HG02678 (cell line): ENCODE results near the gene EML6.
"Not testable (repeated sequence)": the region's sequence is repeated elsewhere in the genome, so short reads cannot be mapped to it uniquely, and the experiment has no call there.

Experiments used
- ATAC-seq: cut with Tn5 transposase; IDR thresholded peaks from one replicate; pipeline ENCODE4 v1.9.1; 2021; ENCODE audit warnings: mild to moderate bottlenecking, moderate library complexity; ENCODE audit not compliant: unreplicated experiment

Gene EML6

GRCh38 chr2:54839461-54840255, 116.2 kb downstream of the EML6 start:
- no peak for ATAC-seq

GRCh38 chr2:54840559-54841468, 117.4 kb downstream of the EML6 start:
- no peak for ATAC-seq

- ATAC-seq = not testable (repeated sequence)
Observed at GRCh38 chr2:54841500-54841899, 118.0 kb downstream of the EML6 start.

- ATAC-seq = no peak
Observed at GRCh38 chr2:54845094-54845493, 121.6 kb downstream of the EML6 start.

DNA sequence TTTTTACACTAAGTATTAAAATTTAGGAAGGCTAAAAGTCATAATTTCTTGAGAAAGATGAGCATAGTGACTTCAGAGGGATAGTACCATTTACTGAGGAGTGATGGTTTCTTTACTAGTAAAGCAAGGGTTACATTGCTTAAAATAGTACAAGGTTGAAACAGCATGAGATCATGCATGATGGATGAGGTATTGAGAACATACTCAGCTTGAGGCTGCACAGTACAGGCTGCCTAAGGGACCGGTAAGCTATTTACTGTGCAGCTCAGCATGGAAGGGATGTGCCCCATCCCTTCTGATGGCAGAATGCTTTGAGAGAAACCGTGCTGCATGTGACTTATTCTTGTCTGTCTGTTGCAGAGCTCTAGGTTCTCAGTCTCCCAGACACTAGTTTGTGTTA, 122.1 kb downstream of the EML6 start:
- ATAC-seq = no peak

GRCh38 chr2:54850171-54851122, 127.0 kb downstream of the EML6 start:
- ATAC-seq = no peak

- ATAC-seq = no peak
Observed at GRCh38 chr2:54853616-54854310, 130.3 kb downstream of the EML6 start.

DNA sequence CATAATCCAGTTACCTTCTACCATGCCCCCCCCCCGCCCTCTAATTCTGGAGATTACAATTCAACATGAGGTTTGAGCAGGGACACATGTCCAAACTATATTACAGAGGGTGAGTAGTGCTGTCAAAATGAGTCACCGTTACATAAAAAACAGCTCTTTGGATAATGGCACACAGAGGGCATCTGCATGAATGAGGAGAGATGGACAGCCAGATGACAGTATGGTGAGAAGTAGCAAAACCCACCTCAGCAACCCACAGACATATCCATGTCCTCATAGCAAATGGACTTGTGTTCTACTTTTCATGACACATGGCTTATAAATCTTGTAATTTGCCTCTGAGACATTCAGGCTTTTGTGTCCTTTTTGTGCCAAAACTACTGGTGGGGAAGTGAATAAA, 132.0 kb downstream of the EML6 start:
- ATAC-seq = no peak

- ATAC-seq = no peak
Observed at GRCh38 chr2:54858021-54858681, 134.7 kb downstream of the EML6 start.

DNA sequence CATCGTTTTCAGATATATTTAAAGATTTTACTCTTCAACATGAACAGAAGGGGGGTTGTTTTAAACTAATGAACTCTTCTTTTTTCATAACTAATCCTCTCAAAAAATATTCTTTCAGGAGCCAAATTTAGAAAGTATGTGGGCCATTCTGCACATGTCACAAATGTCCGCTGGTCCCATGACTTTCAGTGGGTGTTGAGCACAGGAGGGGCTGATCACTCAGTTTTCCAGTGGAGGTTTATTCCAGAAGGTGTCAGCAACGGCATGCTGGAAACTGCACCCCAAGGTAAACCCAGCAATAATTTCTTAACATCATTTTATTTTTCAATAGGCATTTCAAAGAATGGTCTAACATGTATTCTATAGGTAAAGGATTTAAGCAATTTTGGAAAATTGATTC, 136.0 kb downstream of the EML6 start:
- ATAC-seq = no peak

GRCh38 chr2:54859997-54860701, 136.7 kb downstream of the EML6 start:
- no peak for ATAC-seq

- no peak for ATAC-seq
Observed at GRCh38 chr2:54862229-54862628, 138.8 kb downstream of the EML6 start.

GRCh38 chr2:54862742-54863141, 139.3 kb downstream of the EML6 start:
- ATAC-seq = no peak

GRCh38 chr2:54863660-54864059, 140.2 kb downstream of the EML6 start:
- ATAC-seq = no peak

DNA sequence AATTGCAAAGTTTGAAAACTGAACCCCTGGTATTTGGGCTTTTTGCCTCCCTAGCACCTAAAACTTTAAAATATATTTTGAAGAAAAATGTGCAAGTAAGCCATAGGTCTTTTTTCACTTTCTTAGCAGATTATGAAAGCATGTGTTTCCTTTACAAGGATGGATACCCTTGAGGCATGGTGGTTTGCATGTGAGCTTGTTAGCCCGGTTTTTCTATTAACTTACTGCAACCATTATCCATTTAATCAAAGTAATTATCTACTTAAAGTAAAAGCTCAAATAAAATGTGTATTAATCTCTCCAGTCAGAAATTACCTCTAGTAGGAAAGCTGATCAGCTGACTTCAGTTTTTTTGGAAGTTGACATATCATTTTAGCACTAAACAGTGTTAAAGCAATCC, 140.6 kb downstream of the EML6 start:
- ATAC-seq = no peak

- ATAC-seq = no peak
Observed at GRCh38 chr2:54864727-54865126, 141.3 kb downstream of the EML6 start.

GRCh38 chr2:54866179-54866578, 142.7 kb downstream of the EML6 start:
- ATAC-seq = no peak

- ATAC-seq = peak; percentile 87
Observed at GRCh38 chr2:54866868-54867267, 143.4 kb downstream of the EML6 start.

DNA sequence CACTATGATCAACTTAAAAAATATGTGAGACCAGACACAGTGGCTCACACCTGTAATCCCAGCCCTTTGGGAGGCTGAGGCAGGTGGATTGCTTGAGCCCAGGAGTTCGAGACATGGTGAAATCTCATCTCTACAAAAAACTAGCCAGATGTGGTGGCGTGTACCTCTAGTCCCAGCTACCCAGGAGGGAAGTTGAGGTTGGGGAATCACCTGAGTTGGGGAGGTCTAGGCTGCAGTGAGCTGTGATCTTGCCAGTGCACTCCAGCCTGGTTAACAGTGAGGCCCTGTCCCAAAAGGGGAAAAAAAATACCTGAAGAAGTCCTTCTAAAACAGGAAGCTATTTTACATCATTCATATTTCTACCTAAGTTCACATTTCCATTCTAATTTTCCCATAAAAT, 144.0 kb downstream of the EML6 start:
- ATAC-seq = peak; percentile 36
